HCT116 (cell line): ENCODE measurements around the gene FGD4. TPM values are rescaled to one million over a fixed set of nuclear protein-coding genes. Genes with fewer than 3 reads are reported as not detected.

ENCODE experiments used
- ATAC-seq: fragments of 200-7000 bp; cut with Tn5 transposase; 2 replicates; pipeline ENCODE4 v1.9.1; 2020; ENCODE audit warnings: mild to moderate bottlenecking, moderate library complexity
- BruUV-seq: library from RNA; stranded (reverse); fragments of 400-500 nt; replicated peaks from 2 replicates; lab custom pipeline; 2021; lab: Mats Ljungman, UMichigan
- CTCF ChIA-PET: fragments of 300-600 bp; sonication (Branson Sonifier 250); formaldehyde crosslinking; loops from one replicate; lab custom pipeline; 2021; ENCODE audit warnings: antibody characterized with exemption; lab: Charles Lee
- POLR2A ChIA-PET: fragments of 300-600, 350-600 bp; sonication (Branson Sonifier 250); formaldehyde crosslinking; loops from one replicate; lab custom pipeline; 2021; ENCODE audit warnings: antibody characterized with exemption; lab: Charles Lee
- RAD21 ChIA-PET, 2 experiments: fragments of 300-600 bp; sonication (Branson Sonifier 250); formaldehyde crosslinking; loops; one replicate each; lab custom pipeline; 2023; ENCODE audit warnings: low total read pairs in 2 of 2; ENCODE audit not compliant: uncharacterized antibody in 2 of 2, unreplicated experiment in 2 of 2, low non-redundant PET in 1 of 2; lab: Charles Lee
- DNase-seq: peaks from one replicate; pipeline ENCODE4 v3.0.0-alpha.2; 2010; ENCODE audit warnings: low read depth, low spot score
- H2AFZ ChIP-seq: fragments of 200-600 bp; shearing (Covaris generic), sonication (generic); 2 replicates; pipeline ENCODE4 v1.6.1; 2017; ENCODE audit warnings: low read depth, mixed run types, mixed read lengths, antibody characterized with exemption, low read length; ENCODE audit not compliant: poor library complexity, severe bottlenecking
- H3K27ac ChIP-seq: 2 replicates; pipeline ENCODE4 v1.5.1; 2012; ENCODE audit warnings: low read depth, low read length
- H3K27me3 ChIP-seq: fragments of 200-600 bp; sonication (generic); 2 replicates; pipeline ENCODE4 v1.6.1; 2016; ENCODE audit warnings: mixed run types, low read length, mixed read lengths; ENCODE audit not compliant: insufficient read depth
- H3K36me3 ChIP-seq, 2 experiments: fragments of 200-500 bp in 1 of 2; fragments of 200-600 bp in 1 of 2; sonication (Bioruptor generic) in 1 of 2; sonication (generic) in 1 of 2; 2 replicates each; pipeline versions ENCODE4 v1.5.1 to v1.6.1; 2014 to 2016; ENCODE audit warnings: low read length in 2 of 2, inconsistent platforms in 1 of 2, mixed read lengths in 1 of 2, mixed run types in 1 of 2; ENCODE audit not compliant: insufficient read depth in 2 of 2, control insufficient read depth in 1 of 2
- H3K4me1 ChIP-seq, 2 experiments: fragments of 200-600 bp in 1 of 2; sonication (generic) in 1 of 2; 2 replicates each; pipeline versions ENCODE4 v1.5.1 to v1.6.1; 2012 to 2017; ENCODE audit warnings: low read length in 2 of 2, inconsistent platforms in 1 of 2, mild to moderate bottlenecking in 1 of 2, mixed read lengths in 1 of 2, mixed run types in 1 of 2, moderate library complexity in 1 of 2; ENCODE audit not compliant: insufficient read depth in 2 of 2, control insufficient read depth in 1 of 2
- H3K4me2 ChIP-seq: fragments of 200-600 bp; sonication (generic); 2 replicates; pipeline ENCODE4 v1.6.1; 2017; ENCODE audit warnings: mixed run types, low read length, mixed read lengths
- H3K4me3 ChIP-seq, 2 experiments: fragments of 200-600 bp in 1 of 2; sonication (generic) in 1 of 2; replicated peaks in 1 of 2; 2 replicates each; pipeline ENCODE4 v1.5.1; 2011 to 2016; ENCODE audit warnings: low read length in 2 of 2, control low read depth in 1 of 2, low read depth in 1 of 2, mild to moderate bottlenecking in 1 of 2, mixed read lengths in 1 of 2, mixed run types in 1 of 2
- H3K79me2 ChIP-seq: fragments of 200-600 bp; sonication (generic); 2 replicates; pipeline ENCODE4 v1.6.1; 2017; ENCODE audit warnings: mild to moderate bottlenecking, mixed run types, low read length, moderate library complexity, mixed read lengths; ENCODE audit not compliant: insufficient read depth
- H3K9ac ChIP-seq: fragments of 200-600 bp; sonication (generic); 2 replicates; pipeline ENCODE4 v1.6.1; 2016; ENCODE audit warnings: low read length, mixed read lengths
- H3K9me2 ChIP-seq: fragments of 200-600 bp; sonication (generic), shearing (Covaris generic); 2 replicates; pipeline ENCODE4 v1.6.1; 2017; ENCODE audit warnings: mixed run types, mild to moderate bottlenecking, moderate library complexity; ENCODE audit not compliant: insufficient read depth
- H3K9me3 ChIP-seq, 2 experiments: fragments of 200-500 bp in 1 of 2; fragments of 200-600 bp in 1 of 2; sonication (Bioruptor generic) in 1 of 2; sonication (generic) in 1 of 2; 2 replicates each; pipeline ENCODE4 v1.6.1; 2014 to 2017; ENCODE audit warnings: low read length in 2 of 2, mixed read lengths in 2 of 2, inconsistent platforms in 1 of 2, low read depth in 1 of 2, mild to moderate bottlenecking in 1 of 2, mixed run types in 1 of 2, moderate library complexity in 1 of 2; ENCODE audit not compliant: control insufficient read depth in 1 of 2, insufficient read depth in 1 of 2
- H4K20me1 ChIP-seq: fragments of 200-600 bp; sonication (generic), shearing (Covaris generic); 2 replicates; pipeline ENCODE4 v1.6.1; 2017; ENCODE audit warnings: mixed run types, mild to moderate bottlenecking, moderate library complexity; ENCODE audit not compliant: insufficient read depth
- ELF1 ChIP-seq: IDR thresholded peaks from 2 replicates; pipeline ENCODE4 v1.6.1; 2012; ENCODE audit warnings: low read depth, borderline replicate concordance
- JUND ChIP-seq: IDR thresholded peaks from 2 replicates; pipeline ENCODE4 v1.6.1; 2012
- POLR2A ChIP-seq: IDR thresholded peaks from 2 replicates; pipeline ENCODE4 v1.7.0; 2011; ENCODE audit warnings: borderline replicate concordance; ENCODE audit not compliant: insufficient read depth, insufficient read length; ENCODE audit errors: extremely low read depth
- RAD21 ChIP-seq: IDR thresholded peaks from 2 replicates; pipeline ENCODE4 v1.6.1; 2012; ENCODE audit warnings: low read depth, mild to moderate bottlenecking
- SIN3A ChIP-seq: IDR thresholded peaks from 2 replicates; pipeline ENCODE4 v1.6.1; 2012; ENCODE audit warnings: low read depth
- SP1 ChIP-seq: IDR thresholded peaks from 2 replicates; pipeline ENCODE4 v1.6.1; 2012; ENCODE audit warnings: low read depth
- TCF7L2 ChIP-seq: IDR thresholded peaks from 2 replicates; pipeline ENCODE4 v1.7.0; 2011; ENCODE audit warnings: borderline replicate concordance, inconsistent platforms; ENCODE audit not compliant: insufficient read depth, insufficient read length; ENCODE audit errors: extremely low read depth
- ZFX ChIP-seq: fragments of 450-650 bp; IDR thresholded peaks from 2 replicates; pipeline ENCODE4 v1.6.1; 2017
- intact Hi-C: fragments of 100-400 bp; cut with micrococcal nuclease; formaldehyde crosslinking; loops from 2 replicates; pipeline ENCODE4 v1.10.0; 2022
- total RNA-seq: library from RNA; stranded (reverse); gene quantifications from one replicate; pipeline ENCODE4 v1.2.1, GENCODE V29; 2021; ENCODE audit not compliant: unreplicated experiment
- TF ChIP-seq, protein P1 (sequence below): IDR thresholded peaks from 2 replicates; pipeline ENCODE4 v1.6.1; 2012
- TF ChIP-seq, protein P2 (sequence below): IDR thresholded peaks from 2 replicates; pipeline ENCODE4 v1.6.1; 2012; ENCODE audit warnings: low read depth

The FGD4 gene
- total RNA-seq, 1 experiment from 2014 or later = 7.7 TPM

DNA sequence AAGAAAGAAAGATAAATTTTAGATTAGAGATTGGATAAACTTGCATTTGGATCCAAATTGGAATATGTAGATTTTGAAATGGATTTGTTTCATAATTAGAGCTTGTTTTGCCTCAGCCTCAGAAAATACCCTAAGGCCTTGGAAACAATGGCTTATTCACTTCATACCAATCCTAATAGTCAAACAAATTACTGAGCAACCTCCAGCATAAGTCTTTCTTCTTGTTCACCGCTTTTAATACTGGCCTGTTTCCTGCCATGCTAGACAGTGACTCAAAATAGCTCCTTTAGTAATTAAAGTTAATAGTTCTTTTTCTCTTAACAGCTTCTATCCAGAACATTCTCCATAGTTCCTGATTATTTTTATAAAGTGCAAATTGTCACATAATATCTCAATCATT, 168.9 kb downstream of the FGD4 start (continued):
- no peak for TF ChIP-seq ZFX

DNA sequence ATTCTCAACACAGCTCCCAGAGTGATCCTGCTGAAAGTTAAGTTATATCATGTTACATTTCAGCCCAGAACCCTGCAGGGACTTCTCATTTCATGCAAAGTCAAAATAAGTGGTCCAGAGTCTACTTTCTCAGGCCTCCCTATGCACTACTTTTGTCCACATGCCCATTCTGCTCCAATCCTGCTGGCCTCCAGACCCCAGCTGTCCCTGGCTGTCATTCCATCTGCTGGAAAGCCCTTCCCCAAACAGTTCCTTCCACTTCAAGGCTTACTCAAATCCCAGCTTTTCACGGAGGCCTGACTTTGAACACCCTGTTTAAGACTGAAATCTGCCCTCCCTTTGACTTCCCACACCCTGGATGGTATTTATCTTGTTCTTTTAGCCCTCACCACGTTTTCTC, 169.9 kb downstream of the FGD4 start:
- no peak overlapping the region for H3K4me3 ChIP-seq
- H3K4me2 ChIP-seq = no peak overlapping the region
- H3K27me3 ChIP-seq = no peaks in the 10 kb centered on the region
- H3K9ac ChIP-seq = no peak overlapping the region
- H3K36me3 ChIP-seq = no peaks in the 10 kb centered on the region
- intact Hi-C loops = no loop called here
- ChIA-PET RAD21 (interaction anchor here in 1 of 2 experiments (0.7 kb wide), 1 partner anchor 518 kb away, joined by 6 read pairs; no protein-coding TSS in a partner anchor), CTCF (no interaction called here), POLR2A (no interaction called here)
- H4K20me1 ChIP-seq = no peaks in the 10 kb centered on the region
- H2AFZ ChIP-seq = no peak overlapping the region
- no peaks in the 10 kb centered on the region for H3K9me3 ChIP-seq
- DNase-seq (no peak), ATAC-seq (no peak)
- TF ChIP-seq ZFX = no peak
- TF ChIP-seq, protein P1, sequence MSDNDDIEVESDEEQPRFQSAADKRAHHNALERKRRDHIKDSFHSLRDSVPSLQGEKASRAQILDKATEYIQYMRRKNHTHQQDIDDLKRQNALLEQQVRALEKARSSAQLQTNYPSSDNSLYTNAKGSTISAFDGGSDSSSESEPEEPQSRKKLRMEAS = no peak
- no peak for TF ChIP-seq SIN3A
- TF ChIP-seq TCF7L2 = no peak
- no peak for TF ChIP-seq ELF1
- no peak for TF ChIP-seq SP1
- no peak for TF ChIP-seq JUND
- TF ChIP-seq POLR2A = no peak
- TF ChIP-seq RAD21 = no peak
- TF ChIP-seq, protein P2, sequence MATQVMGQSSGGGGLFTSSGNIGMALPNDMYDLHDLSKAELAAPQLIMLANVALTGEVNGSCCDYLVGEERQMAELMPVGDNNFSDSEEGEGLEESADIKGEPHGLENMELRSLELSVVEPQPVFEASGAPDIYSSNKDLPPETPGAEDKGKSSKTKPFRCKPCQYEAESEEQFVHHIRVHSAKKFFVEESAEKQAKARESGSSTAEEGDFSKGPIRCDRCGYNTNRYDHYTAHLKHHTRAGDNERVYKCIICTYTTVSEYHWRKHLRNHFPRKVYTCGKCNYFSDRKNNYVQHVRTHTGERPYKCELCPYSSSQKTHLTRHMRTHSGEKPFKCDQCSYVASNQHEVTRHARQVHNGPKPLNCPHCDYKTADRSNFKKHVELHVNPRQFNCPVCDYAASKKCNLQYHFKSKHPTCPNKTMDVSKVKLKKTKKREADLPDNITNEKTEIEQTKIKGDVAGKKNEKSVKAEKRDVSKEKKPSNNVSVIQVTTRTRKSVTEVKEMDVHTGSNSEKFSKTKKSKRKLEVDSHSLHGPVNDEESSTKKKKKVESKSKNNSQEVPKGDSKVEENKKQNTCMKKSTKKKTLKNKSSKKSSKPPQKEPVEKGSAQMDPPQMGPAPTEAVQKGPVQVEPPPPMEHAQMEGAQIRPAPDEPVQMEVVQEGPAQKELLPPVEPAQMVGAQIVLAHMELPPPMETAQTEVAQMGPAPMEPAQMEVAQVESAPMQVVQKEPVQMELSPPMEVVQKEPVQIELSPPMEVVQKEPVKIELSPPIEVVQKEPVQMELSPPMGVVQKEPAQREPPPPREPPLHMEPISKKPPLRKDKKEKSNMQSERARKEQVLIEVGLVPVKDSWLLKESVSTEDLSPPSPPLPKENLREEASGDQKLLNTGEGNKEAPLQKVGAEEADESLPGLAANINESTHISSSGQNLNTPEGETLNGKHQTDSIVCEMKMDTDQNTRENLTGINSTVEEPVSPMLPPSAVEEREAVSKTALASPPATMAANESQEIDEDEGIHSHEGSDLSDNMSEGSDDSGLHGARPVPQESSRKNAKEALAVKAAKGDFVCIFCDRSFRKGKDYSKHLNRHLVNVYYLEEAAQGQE = no peak
- H3K9me2 ChIP-seq = no peaks in the 10 kb centered on the region
- no peak overlapping the region for H3K27ac ChIP-seq
- no TSS peak for BruUV-seq
- H3K79me2 ChIP-seq = no peaks in the 10 kb centered on the region
- peaks cover 0 to 28% of the 10 kb centered on the region in 2 experiments; a peak in 3 of 4 replicates for H3K4me1 ChIP-seq
